Activated T-cell treated with anti-CD3 and anti-CD28 coated beads, Interleukin-2, amount 50 U/mL, for 72 hours (primary cell): ENCODE measurements around the gene RPRD1B. TPM values are rescaled to one million over a fixed set of nuclear protein-coding genes. Genes with fewer than 3 reads are reported as not detected.

Experiments used
- ATAC-seq, 2 donors: fragments of 150-1000 bp; cut with Tn5 transposase; replicated peaks in 1 of 2; 2 replicates each; pipeline ENCODE4 v1.10.0; 2021; ENCODE audit warnings: moderate library complexity in 2 of 2, mild to moderate bottlenecking in 1 of 2
- DNase-seq, 2 donors: peaks; one replicate each; pipeline ENCODE4 v3.0.0; 2021 to 2022; ENCODE audit warnings: mixed read lengths in 1 of 2
- H3K27ac Mint-ChIP-seq: one replicate; pipeline ENCODE4 v1.8.0; 2022; ENCODE audit warnings: mild to moderate bottlenecking, moderate library complexity, mixed read lengths
- H3K27me3 Mint-ChIP-seq: one replicate; pipeline ENCODE4 v1.8.0; 2022; ENCODE audit warnings: low read depth, mixed read lengths
- H3K36me3 Mint-ChIP-seq, 2 donors: one replicate each; pipeline ENCODE4 v1.8.0; 2022; ENCODE audit warnings: mixed read lengths in 2 of 2, mild to moderate bottlenecking in 1 of 2; ENCODE audit not compliant: insufficient read depth in 2 of 2
- H3K4me1 Mint-ChIP-seq: one replicate; pipeline ENCODE4 v1.8.0; 2022; ENCODE audit warnings: low read depth, mixed read lengths
- H3K4me3 Mint-ChIP-seq, 2 donors: one replicate each; pipeline ENCODE4 v1.8.0; 2022; ENCODE audit warnings: mild to moderate bottlenecking in 2 of 2, mixed read lengths in 2 of 2, moderate library complexity in 2 of 2
- H3K9me3 Mint-ChIP-seq, 2 donors: one replicate each; pipeline ENCODE4 v1.8.0; 2022; ENCODE audit warnings: mixed read lengths in 2 of 2
- total RNA-seq, 2 donors: library from RNA; stranded (reverse); gene quantifications; one replicate each; pipeline ENCODE4 v1.2.3, GENCODE V29; 2022

The RPRD1B gene
- total RNA-seq, 2 donors from 2014 or later = 33.3 to 52.3 TPM

DNA sequence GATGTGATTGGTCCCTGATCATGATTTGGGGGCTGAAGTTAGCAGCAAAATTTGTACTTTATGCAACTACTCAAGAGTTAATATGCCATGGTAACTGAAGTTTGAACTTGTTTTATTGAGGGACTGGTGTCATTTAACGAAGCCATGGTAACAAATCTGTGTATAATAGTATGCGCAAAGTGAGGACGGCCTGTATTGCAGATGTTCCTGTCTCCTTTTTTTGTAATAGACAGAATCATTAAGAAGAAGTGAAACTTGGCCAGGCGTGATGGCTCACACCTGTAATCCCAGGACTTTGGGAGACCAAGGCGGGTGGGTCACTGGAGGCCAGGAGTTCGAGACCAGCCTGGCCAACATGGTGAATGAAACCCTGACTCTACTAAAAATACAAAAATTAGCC is 22.3 kb downstream of the RPRD1B start:
- Mint-ChIP-seq H3K27me3 (no peaks in the 10 kb centered on the region), H3K4me1 (peaks cover 36% of the 10 kb centered on the region), H3K27ac (peak overlapping the region; percentile 35), H3K4me3 (no peak overlapping the region), H3K9me3 (no peaks in the 10 kb centered on the region), H3K36me3 (peaks cover 3 to 25% of the 10 kb centered on the region in 2 donors)
- no peak for ATAC-seq
- no peak for DNase-seq

- Mint-ChIP-seq H3K27ac (peak overlapping the region; percentile 77), H3K27me3 (no peaks in the 10 kb centered on the region), H3K36me3 (peaks cover 3 to 23% of the 10 kb centered on the region in 2 donors), H3K4me3 (peak overlapping the region; percentile 41 to 45), H3K4me1 (peaks cover 31% of the 10 kb centered on the region), H3K9me3 (no peaks in the 10 kb centered on the region)
- DNase-seq (peak; percentile 78 to 80), ATAC-seq (peak; percentile 86 to 88)
Observed at GRCh38 chr20:38057351-38057972, 23.9 kb downstream of the RPRD1B start.

GRCh38 chr20:38059832-38060231 is 26.3 kb downstream of the RPRD1B start:
- Mint-ChIP-seq H3K9me3 (no peaks in the 10 kb centered on the region), H3K36me3 (peaks cover 3 to 22% of the 10 kb centered on the region in 2 donors), H3K4me1 (peaks cover 22% of the 10 kb centered on the region), H3K27me3 (no peaks in the 10 kb centered on the region), H3K27ac (no peak overlapping the region), H3K4me3 (no peak overlapping the region)
- no peak for DNase-seq
- peak in 1 of 2 donors; percentile 16 for ATAC-seq

DNA sequence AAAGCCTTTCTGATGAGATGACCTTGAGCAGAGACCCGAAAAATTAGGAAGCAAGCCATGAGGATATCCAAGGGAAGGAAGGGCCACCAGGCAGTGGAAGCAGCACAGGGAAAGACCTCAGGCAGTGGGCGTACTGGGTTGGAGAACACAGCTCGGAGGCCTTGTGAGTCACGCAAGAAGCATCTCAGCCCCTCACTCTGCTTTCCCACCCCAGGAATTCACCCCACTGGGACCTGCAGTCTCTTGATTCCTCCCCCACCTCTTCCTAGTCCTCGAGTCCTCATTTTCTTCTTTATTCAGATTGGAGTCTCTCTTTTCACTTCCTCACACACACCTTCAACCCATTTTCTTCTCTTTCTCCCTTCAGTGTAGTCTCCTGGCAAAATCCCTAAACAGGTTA is 27.0 kb downstream of the RPRD1B start:
- H3K4me1 Mint-ChIP-seq = peaks cover 19% of the 10 kb centered on the region
- no peaks in the 10 kb centered on the region for H3K27me3 Mint-ChIP-seq
- H3K27ac Mint-ChIP-seq = peak overlapping the region; percentile 81
- DNase-seq (no peak), ATAC-seq (no peak)
- no peak overlapping the region for H3K4me3 Mint-ChIP-seq
- peaks cover 3 to 22% of the 10 kb centered on the region in 2 donors for H3K36me3 Mint-ChIP-seq
- no peaks in the 10 kb centered on the region for H3K9me3 Mint-ChIP-seq

DNA sequence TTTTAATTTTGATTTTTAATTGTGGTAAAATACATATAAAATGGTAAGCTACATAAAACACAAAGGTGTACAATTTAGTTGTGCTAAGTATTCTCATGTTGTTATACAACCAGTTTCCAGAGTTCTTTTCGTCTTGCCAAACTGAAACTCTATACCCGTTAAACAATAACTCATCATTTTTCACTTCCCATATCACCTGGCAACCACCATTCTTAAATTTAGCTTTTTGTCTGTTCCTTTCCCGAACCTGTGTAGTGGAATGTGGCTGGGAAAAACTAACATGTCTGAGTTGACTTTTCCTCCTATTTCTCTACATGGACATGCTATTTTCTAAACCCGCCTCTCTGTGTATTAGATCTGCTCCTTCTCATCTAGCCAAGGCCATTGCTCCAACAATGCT is 27.6 kb downstream of the RPRD1B start:
- H3K27ac Mint-ChIP-seq = no peak overlapping the region

GRCh38 chr20:38062890-38063289 is 29.3 kb downstream of the RPRD1B start:
- no peak for DNase-seq
- H3K4me3 Mint-ChIP-seq = no peak overlapping the region

More for the DNA sequence above, 27.6 kb downstream of the RPRD1B start:
- DNase-seq (no peak), ATAC-seq (no peak)
- no peaks in the 10 kb centered on the region for H3K27me3 Mint-ChIP-seq
- peaks cover 3 to 26% of the 10 kb centered on the region in 2 donors for H3K36me3 Mint-ChIP-seq
- H3K4me3 Mint-ChIP-seq = no peak overlapping the region
- peaks cover 18% of the 10 kb centered on the region for H3K4me1 Mint-ChIP-seq
- no peaks in the 10 kb centered on the region for H3K9me3 Mint-ChIP-seq

DNA sequence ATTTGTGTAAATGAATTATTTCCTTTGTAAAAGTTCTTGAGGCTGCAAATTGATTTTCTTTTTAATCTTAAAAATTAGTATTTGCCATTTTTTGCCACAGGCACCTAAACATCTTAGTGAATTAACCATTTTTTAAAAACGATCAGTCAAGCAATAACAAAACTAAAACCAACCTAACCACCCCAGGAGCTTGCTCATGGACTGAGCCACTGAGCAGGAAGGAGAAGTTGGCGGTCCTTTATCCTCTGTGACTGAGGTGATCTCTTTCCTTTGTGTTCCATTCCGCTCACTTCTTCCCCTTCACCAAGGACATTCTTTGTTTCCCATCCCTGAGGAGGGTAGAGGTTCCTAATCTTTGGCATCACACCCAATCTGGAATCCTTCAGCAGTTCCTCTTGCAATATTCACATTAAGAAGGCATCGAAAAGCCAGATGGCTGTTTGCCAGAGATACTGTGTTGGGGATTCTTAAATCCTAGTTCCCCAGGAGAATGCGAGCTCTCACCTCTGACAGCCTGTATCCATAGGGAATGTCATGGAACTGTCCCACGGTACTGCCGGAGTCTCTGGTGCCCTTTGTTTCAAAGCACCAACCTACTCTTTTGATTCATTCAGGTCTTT is 30.5 kb downstream of the RPRD1B start:
- DNase-seq (no peak), ATAC-seq (no peak)
- peaks cover 6 to 26% of the 10 kb centered on the region in 2 donors for H3K36me3 Mint-ChIP-seq
- H3K27ac Mint-ChIP-seq = no peak overlapping the region
- no peaks in the 10 kb centered on the region for H3K9me3 Mint-ChIP-seq
- H3K4me1 Mint-ChIP-seq = no peaks in the 10 kb centered on the region
- no peaks in the 10 kb centered on the region for H3K27me3 Mint-ChIP-seq
- H3K4me3 Mint-ChIP-seq = no peak overlapping the region

More at GRCh38 chr20:38062890-38063289, 29.3 kb downstream of the RPRD1B start:
- Mint-ChIP-seq H3K4me1 (no peaks in the 10 kb centered on the region), H3K27ac (no peak overlapping the region), H3K9me3 (no peaks in the 10 kb centered on the region), H3K27me3 (no peaks in the 10 kb centered on the region), H3K36me3 (peaks cover 6 to 25% of the 10 kb centered on the region in 2 donors)
- no peak for ATAC-seq

DNA sequence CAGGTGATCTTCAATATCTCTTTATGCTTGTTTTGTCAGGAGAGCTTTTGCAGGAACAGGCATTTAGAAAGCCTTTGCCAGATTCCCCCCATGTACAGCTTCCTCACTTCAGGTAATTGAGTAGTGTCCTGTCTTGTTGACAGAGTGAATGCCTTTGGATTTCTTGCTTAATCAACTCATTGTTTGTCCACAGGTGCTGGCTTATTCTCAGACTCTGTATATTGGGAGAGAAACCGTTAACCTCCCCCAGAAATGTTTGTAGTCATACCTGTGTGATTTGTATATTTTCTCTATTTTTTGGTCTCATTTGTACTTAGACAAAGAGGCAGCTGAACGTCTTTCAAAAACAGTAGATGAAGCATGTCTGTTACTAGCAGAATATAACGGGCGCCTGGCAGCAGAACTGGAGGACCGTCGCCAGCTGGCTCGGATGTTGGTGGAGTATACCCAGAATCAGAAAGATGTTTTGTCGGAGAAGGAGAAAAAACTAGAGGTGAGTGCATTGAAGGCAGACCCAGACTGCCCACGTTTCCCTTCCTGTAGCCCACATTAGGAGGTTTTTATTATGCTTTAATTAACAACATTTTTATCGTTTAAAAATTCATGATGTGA is 32.3 kb downstream of the RPRD1B start:
- no peak for ATAC-seq
- Mint-ChIP-seq H3K27me3 (no peaks in the 10 kb centered on the region), H3K4me1 (no peaks in the 10 kb centered on the region), H3K9me3 (no peaks in the 10 kb centered on the region), H3K36me3 (peaks cover 7 to 18% of the 10 kb centered on the region in 2 donors), H3K4me3 (no peak overlapping the region), H3K27ac (no peak overlapping the region)
- DNase-seq = no peak

DNA sequence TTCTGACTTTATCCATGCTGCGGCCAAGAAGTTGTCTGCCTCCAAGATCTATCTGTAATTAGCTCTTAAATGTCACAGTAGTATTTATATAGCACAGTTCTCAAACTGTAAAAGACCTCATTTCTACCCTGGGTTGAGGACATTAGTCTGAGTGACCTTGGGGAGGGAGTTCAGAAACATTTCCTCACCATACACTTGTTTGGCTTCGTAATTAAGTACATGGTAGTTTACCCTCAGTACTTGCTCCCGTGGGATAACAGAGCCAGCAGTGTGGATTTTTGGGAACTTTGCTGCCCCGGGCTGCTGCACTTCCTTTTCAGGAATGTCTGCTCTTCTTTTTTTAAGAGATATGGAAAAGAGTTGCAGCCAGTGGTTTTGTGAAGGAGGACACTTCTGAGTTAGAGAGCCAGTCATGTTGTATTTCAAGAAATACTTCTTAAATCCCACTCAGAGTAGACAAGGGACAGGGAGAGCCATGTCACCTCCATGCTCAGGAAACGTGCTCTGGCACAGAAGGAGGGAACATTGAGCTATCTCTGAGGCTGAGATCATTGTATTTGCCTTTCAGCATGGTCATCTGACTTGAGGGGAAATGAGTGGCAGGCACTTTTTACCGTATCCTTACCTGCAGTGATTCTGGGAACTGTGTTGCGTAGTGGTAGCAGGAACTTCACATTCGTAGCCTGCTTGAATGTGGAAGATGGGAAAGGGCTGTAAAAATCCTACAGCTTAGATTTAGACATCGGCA is 33.6 kb downstream of the RPRD1B start:
- Mint-ChIP-seq H3K36me3 (peaks cover 12 to 19% of the 10 kb centered on the region in 2 donors), H3K27ac (no peak overlapping the region)

GRCh38 chr20:38067717-38068365 is 34.3 kb downstream of the RPRD1B start:
- H3K4me1 Mint-ChIP-seq = no peaks in the 10 kb centered on the region
- DNase-seq = no peak
- no peaks in the 10 kb centered on the region for H3K9me3 Mint-ChIP-seq
- peaks cover 14 to 19% of the 10 kb centered on the region in 2 donors for H3K36me3 Mint-ChIP-seq
- ATAC-seq = no peak
- H3K4me3 Mint-ChIP-seq = no peak overlapping the region
- H3K27me3 Mint-ChIP-seq = no peaks in the 10 kb centered on the region
- H3K27ac Mint-ChIP-seq = no peak overlapping the region

More for the DNA sequence above, 33.6 kb downstream of the RPRD1B start:
- Mint-ChIP-seq H3K9me3 (no peaks in the 10 kb centered on the region), H3K4me3 (no peak overlapping the region), H3K27me3 (no peaks in the 10 kb centered on the region), H3K4me1 (no peaks in the 10 kb centered on the region)
- no peak for DNase-seq
- ATAC-seq = no peak

GRCh38 chr20:38072898-38073297 is 39.4 kb downstream of the RPRD1B start:
- no peak for ATAC-seq
- DNase-seq = no peak
- Mint-ChIP-seq H3K4me1 (no peaks in the 10 kb centered on the region), H3K27ac (no peak overlapping the region), H3K27me3 (no peaks in the 10 kb centered on the region), H3K9me3 (no peaks in the 10 kb centered on the region), H3K4me3 (no peak overlapping the region), H3K36me3 (peaks cover 17 to 24% of the 10 kb centered on the region in 2 donors)

DNA sequence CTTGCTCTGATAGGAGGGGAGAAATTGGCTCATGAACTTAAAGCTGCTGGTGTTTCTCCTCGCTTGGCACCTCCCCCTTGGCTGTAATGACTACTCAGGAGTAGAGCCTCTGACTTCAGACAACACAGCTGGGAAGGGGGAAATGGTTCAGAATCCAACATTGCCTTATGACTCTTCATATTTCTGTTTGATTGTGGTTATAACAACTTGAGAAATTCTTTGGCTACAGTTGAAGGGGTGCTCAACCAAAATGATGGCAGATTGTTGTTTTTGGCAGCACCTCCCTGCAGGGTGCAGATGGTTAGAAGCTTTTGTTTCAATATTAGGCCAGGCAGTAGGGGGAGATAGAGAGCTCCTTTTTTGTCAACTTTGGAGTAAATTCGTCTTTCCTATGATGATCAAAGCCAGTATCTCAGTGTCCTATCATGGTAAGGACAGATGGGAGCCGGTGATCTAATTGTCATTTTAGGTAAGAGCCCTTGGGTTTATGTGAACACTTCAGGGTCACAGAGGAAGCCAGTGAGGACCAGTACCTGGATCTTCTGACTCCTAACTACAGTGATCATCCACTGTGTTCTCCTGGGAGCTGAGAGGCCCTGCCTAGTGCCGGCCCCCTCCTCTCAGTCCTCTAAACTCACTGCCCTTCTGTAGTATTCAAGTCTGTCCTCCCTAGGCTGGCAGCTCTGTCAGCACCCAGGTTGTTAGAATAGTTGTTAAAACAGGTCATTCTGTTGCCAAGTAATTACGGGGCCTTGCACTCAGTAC is 39.9 kb downstream of the RPRD1B start:
- ATAC-seq (peak; percentile 68 to 83), DNase-seq (peak; percentile 15 to 58)
- Mint-ChIP-seq H3K36me3 (peaks cover 19 to 26% of the 10 kb centered on the region in 2 donors), H3K4me3 (no peak overlapping the region), H3K27ac (peak overlapping the region; percentile 64), H3K27me3 (no peaks in the 10 kb centered on the region), H3K4me1 (no peaks in the 10 kb centered on the region), H3K9me3 (no peaks in the 10 kb centered on the region)
